Stimulated activated CD8-positive, alpha-beta memory T cell treated with anti-CD3 and anti-CD28 coated beads, Interleukin-15, amount 100 ng/mL, for 48 hours (primary cell): ENCODE data around the gene ATP9A.
"Not testable (repeated sequence)": the region's sequence is repeated elsewhere in the genome, so short reads cannot be mapped to it uniquely, and the experiment has no call there.

ENCODE experiments used
- DNase-seq, 2 donors: peaks; one replicate each; pipeline ENCODE4 v3.0.0-alpha.2; 2020; ENCODE audit warnings: low read depth in 2 of 2

The ATP9A gene

DNA sequence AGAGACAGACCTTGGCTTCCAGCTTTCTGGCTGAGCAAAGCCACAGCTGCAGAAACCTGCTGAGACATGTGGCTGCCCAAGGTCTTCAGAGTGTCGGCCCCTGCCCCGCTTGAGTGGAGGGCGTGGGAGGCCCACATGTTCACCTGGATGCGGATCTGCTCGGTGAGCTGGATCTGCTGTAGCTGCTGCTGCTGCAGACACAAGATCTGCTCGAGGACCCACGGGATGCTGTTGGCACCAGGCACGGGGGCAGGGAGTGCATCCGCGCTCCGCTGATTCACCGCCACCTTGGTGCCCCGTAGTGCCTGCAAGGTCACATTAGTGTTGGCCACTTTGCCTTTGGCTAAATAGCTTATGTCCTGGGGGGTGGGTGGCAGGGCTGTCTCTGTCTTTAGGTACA lies 23.4 kb upstream of the ATP9A start:
- no peak for DNase-seq

DNA sequence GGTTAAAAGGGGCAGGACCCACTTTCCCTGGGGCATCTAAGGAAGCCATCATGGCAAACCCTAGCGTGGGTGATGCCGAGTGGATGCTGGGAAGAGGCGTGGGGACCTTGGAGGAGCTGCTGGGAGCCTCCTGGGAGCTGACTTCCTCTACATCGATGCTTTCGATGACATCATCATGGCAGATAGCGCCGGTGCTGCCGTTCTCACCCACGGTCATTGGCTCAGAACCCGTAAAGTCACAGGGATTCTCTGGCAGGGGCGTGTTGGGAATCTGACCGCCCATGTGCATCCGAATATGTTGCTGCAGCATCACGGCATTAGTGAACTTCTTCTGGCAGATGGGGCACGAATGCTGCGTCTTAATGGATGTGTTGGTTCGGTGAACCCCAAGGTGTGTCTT lies 22.1 kb upstream of the ATP9A start:
- DNase-seq = no peak

GRCh38 chr20:51789434-51789833 lies 21.2 kb upstream of the ATP9A start:
- no peak for DNase-seq

GRCh38 chr20:51788822-51789221 lies 20.6 kb upstream of the ATP9A start:
- DNase-seq = no peak

- no peak for DNase-seq
Measured at GRCh38 chr20:51784299-51784698, 16.1 kb upstream of the ATP9A start.

DNA sequence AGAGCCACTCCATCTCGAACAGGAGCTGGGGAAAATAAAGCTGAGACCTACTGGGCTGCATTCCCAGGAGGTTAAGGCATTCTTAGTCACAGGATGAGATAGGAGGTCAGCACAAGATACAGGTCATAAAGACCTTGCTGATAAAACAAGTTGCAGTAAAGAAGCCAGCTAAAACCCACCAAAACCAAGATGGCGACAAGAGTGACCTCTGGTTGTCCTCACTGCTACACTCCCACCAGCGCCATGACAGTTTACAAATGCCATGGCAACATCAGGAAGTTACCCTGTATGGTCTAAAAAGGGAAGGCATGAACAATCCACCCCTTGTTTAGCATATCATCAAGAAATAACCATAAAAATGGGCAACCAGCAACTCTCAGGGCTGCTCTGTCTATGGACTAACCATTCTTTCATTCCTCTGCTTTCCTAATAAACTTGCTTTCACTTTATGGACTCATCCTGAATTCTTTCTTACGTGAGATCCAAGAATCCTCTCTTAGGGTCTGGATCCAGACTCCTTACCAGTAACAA lies 10.1 kb upstream of the ATP9A start:
- not testable (repeated sequence) for DNase-seq

GRCh38 chr20:51775241-51775640 lies 7.1 kb upstream of the ATP9A start:
- DNase-seq = no peak

DNA sequence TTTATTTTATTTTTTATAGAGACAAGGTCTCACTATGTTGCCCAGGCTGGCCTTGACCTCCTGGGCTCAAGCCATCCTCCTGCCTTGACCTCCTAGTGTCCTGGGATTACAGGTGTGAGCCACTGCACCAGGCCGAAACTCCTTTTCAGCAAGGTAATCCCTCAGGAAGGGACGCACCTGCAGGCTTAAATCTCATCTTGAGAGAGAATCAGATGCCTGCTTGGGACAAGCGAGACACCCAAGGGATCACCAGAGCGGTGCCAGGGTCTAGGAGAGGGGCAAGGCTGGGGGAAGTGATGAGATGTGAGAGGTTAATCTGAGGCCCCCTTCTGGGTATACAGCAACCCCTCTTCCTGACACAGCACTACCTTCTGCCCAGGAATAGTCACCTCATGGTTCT lies 4.0 kb upstream of the ATP9A start:
- no peak for DNase-seq

DNA sequence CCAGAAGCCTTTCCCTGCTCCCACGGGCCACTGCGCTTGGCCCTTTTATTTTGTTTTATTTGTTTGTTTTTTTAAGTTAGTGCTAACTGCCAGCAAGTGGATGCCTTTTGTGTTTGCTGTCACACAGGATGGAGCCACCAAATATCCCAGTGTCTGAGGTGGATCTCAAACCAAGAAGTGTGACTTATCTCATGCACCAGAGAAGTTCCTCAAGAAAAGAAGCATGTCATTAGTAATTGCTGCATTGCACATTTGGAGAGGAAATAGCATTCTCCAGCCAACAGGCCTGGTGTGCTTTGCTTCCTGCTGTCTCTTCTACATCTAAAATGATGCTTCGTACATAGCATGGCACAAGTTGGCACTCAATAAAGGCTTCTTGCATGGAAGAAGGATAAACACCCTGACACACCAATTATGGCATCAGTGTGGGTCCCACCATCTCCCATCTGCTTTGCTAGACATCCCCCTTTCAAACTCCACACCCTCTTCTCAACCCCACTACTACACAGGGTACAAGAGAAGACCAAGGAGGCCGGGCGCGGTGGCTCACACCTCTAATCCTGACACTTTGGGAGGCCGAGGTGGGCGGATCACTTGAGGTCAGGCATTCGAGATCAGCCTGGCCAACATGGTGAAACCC lies 1.9 kb upstream of the ATP9A start:
- DNase-seq = no peak

DNA sequence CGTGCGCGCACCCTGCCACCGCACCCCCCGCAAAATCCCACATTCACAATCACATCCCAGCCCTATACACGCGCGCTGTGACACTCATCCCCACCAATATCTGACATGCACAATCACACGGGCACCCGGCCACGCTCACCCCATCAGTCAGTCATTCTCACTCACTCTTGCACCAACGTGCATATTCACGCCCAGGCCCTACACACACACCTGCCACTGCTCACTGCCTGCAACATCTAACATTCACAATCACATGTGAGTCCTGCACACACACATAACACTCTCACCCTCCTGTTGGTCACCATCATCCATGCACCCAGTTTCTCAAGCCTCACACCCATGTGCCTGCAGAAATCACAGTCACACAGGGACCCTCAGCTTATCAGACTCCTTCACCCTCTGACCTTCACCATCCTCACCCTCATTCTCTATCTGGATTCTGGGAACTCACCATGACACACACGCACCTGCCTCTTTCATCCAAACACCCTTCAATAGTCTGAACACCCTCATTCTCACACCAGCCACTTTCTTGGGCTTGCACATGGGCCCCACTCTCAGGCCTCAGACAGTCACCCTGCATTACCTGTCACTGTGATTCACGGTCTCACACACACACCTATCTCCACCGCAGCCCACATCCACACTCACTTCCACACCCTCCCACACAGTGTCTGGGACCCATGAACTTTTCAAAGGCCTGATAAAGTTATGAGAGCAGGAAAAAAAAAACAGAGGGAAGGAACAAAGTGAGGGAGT lies 748 bp upstream of the ATP9A start:
- DNase-seq = no peak

DNA sequence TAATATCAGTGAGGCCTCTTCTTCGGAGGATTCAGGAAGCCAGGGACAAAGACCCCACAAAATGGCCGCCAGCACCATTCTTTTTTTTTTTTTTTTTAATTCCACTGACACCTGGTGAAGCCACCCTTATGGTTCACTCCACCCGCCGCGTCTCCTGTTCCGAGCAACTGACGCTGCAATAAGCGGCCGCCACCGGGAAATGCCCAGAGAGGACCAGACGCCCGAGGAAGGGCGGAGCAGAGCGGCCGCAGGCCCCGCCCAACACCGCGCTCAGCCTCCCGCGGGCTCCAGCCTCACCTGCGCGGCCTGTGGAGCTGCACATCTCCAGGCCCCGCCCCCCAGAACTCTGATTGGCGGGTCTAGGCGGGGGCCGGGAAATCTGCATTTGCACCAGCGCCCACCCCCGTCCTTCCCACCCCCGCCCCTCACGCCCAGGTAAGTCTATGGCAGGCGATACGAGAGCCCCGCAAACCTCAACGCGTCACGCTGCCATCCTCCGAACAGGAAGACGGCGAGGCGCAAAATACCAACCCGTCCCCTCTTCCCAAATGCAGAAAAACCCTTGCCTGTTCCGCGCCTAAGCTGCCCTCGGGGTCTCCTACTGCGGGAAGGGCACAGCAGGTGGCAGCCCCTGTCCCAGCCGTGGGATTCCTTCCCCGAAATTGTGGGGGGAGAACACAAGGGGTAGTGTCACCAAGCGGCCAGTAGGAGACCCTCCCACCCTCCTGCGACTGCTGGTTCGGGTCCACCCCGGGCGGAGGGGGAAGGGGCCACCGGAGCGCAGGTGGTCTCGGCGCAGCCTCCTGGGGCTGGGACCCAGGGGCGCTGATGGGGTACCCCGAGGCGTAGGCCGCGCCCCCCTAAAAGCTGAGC lies 960 bp downstream of the ATP9A start:
- DNase-seq = peak; percentile 34 to 35

- not testable (repeated sequence) for DNase-seq
Measured at GRCh38 chr20:51765381-51765780, 2.8 kb downstream of the ATP9A start.

GRCh38 chr20:51763965-51764602 lies 4.1 kb downstream of the ATP9A start:
- DNase-seq = no peak

GRCh38 chr20:51760905-51761546 lies 7.2 kb downstream of the ATP9A start:
- no peak for DNase-seq

GRCh38 chr20:51759769-51760510 lies 8.2 kb downstream of the ATP9A start:
- no peak for DNase-seq

GRCh38 chr20:51758978-51759544 lies 9.1 kb downstream of the ATP9A start:
- DNase-seq = no peak

DNA sequence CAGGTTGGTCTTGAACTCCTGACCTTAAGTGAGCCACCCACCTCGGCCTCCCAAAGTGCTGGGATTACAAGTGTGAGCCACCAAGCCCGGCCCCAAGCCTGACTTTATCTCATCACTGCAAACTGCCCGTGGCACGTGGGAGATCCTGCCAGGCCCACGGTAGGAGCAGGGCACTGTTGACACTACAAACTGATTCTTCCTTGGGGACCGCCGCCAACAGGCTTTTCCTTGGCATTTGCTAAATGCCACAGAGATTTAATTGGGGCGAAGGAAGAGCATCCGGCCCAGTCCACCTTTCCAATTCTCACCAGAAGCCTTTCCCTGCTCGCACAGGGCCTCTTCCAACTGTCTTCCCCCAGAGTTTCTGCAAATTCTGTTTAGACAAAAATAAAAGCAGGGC lies 11.0 kb downstream of the ATP9A start:
- no peak for DNase-seq

GRCh38 chr20:51756653-51757052 lies 11.5 kb downstream of the ATP9A start:
- DNase-seq = no peak

DNA sequence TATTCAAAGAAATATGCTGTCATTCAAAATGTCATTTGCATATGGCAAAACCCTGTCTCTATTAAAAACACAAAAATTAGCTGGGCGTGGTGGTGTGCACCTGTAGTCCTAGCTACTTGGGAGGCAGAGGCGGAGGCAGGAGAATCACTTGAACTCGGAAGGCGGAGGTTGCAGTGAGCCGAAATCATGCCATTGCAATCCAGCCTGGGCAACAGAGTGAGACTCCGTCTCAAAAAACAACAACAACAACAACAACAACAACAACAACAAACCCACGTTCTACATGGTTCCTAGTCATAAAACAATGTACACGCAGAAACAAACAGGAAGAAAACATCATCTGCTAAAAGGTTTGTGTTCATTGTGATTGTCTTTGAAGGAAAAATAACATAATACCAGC lies 15.0 kb downstream of the ATP9A start:
- not testable (repeated sequence) for DNase-seq

DNA sequence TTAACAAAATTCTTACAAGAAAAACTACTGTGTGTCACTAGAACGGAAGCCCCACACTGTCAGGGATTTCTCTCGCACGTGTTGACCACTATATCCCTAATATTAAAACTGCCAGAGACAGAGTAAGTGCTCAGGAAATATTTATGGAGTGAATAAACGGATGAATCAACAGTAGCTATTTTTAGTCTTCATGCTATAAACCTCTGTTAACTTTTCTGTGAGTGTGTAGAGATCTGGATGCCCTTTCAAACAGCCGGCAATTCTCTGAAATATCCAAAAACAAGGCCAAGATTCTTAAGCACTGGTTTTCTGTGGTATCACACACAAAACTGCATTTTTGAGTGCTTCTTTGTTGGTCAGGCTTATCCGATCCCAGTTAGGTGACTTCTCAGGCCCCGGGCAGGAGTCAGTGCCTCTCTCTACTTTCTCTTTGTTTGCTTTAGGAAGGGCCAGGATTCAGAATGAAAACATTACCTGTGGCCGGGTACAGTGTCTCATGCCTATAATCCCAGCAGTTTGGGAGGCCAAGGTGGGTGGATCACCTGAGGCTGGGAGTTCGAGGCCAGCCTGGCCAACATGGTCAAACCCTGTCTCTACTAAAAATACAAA lies 15.7 kb downstream of the ATP9A start:
- no peak for DNase-seq
